HEK293T (cell line): ENCODE measurements around the gene SLC39A3.

Experiments
- FOXA1 ChIP-seq: fragments of 450-650 bp; IDR thresholded peaks from 2 replicates; pipeline ENCODE4 v1.6.1; 2016; ENCODE audit warnings: mild to moderate bottlenecking
- NFRKB ChIP-seq: fragments of 450-650 bp; IDR thresholded peaks from 2 replicates; pipeline ENCODE4 v1.6.1; 2016; ENCODE audit warnings: mild to moderate bottlenecking, moderate library complexity
- SP1 ChIP-seq: fragments of 450-650 bp; IDR thresholded peaks from 2 replicates; pipeline ENCODE4 v1.6.1; 2017
- TARDBP ChIP-seq: fragments of 450-650 bp; IDR thresholded peaks from 2 replicates; pipeline ENCODE4 v1.6.1; 2016

DNA sequence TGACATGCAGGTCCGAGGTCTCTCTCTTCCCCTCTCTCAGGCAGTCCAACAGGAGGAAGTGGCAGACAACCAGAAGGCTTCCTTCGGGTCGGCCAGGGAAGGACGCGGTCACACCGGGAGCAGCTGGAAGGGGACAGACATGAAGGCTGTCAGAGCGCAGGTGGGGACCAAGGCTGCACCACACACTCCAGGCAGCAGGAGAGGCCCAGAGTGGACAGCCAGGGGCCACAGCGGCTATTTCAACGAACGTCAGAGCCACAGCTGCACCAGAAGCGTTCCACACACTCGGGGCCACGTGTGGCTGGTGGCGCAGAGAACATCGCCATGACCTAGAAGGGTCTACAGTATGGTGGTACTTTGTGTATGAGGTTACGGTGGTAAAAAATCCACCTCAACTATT, 16.0 kb upstream of the SLC39A3 start:
- TF ChIP-seq TARDBP: no peak
- no peak for TF ChIP-seq FOXA1
- no peak for TF ChIP-seq NFRKB
- TF ChIP-seq SP1: no peak
